DMS79 treated with DMSO at 0.1 percent for 48 hours (cell line): ENCODE data around the gene KAZALD1.
"Not testable (repeated sequence)": the region's sequence is repeated elsewhere in the genome, so short reads cannot be mapped to it uniquely, and the experiment has no call there.

Experiments
- DNase-seq: peaks from one replicate; lab custom pipeline; 2025; lab: John Stamatoyannopoulos, UW

The KAZALD1 gene

DNA sequence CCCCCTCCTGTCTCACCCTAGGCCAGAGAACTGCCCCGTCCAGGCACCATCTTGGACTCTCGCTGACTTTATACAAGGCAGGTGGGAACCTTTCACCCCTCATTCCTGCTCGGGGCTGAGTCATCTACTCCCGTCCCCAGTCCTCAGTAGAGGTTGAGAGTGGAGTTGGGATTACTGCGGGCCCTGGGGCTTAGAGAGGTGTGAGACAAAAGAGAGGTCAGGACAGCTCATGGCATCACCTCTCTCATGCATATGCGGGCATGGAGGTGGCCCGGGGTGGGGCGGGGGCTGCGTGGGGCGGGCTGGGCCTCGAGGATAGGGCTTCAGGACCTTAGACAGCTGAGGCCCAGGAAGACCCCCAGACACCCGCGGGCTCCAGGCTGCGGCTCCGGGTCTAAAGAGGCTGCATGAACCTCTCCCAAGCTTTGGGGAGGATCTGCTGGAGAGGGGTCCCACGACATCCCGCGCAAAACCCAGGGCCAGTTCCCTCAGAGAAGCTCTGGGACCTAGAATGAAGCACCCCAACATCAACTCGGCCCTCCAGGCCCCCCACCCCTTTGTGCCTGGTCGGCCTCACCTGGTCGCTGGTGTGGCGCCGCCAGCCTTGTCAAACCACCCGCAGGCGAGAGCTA, 31.2 kb upstream of the KAZALD1 start:
- DNase-seq, result no peak

DNA sequence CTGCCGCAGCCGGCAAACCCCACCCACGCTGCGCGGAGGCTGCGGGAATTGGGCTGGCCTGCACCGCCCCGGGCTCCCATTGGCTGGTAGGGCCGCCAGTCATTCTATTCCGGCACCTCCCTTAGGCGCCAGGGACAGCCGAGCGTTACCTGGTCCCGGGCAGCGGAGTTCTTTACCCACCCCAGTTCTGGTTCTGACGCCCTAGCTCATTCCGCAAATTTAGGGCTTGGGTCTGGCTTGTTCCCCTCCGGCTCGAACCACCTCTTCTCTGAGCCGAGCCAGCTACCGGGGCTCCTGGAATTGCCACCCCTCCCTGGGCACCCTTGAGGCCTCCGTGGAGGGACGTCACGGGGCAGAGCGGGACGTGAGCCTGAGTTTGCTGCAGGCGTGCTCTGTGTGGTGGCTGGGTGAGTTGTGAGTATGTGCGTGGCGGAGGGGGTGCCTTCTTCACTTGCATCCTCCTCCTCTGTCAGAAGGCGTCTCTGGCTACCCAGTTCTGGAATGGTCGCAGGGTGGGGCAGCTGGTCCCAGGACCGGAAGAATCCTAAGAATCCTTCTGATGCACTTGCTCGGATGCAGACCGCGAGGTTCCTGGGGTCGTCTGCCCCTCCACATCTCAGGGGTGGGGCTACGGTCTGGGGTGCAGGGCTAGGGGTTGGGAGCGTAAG, 30.5 kb upstream of the KAZALD1 start, which contains the start of the genes PDZD7 and SFXN3:
Gene PDZD7 (minus strand): TSS at position 2 of the 668 bp plus-strand sequence. CDS start 910 bp downstream, outside the sequence.
Gene SFXN3 (plus strand): TSS at position 107 of the 668 bp plus-strand sequence. CDS start 3,461 bp downstream, outside the sequence.
- peak; percentile 60 for DNase-seq

DNA sequence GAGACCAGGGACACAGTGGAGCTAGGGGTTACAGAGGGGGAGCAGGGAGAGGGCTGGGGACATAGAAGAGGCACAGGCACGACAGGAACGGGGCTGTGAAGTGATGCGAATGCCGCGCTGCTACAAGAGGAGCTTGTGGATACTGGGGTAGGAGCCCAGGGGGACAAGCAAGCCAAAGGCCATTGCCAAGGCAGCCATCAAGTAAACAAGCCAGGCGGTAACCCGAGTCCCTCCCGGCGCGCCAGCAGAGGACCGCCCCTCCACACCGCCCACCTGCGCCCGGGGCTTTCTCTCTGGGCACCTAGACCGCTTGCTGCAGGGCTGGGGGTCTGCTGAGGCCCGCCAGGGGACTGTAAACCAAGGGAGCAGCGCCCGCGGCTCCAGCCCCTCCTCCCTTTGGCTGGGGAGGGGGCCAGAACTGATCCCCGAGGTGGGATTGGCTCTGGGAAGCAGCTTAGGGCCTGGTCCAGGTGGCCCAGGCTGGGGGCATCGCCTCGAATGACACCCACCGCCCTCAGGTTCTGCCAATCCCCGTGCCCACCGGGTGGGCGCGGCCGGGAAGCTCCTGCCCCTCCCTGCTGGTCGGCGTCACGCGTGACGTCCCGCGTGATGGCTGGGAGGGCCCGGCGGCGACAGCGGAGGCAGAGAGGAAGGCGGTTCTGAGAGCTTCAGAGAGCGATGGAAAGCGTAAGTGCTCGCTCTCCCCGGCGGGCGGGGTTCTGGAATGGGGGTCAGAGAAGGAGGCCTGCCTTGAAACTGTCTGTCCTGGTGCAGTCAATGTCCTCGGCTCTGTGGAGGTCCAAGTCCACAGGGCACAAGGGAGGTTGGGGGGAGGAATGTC, 29.8 kb upstream of the KAZALD1 start:
- peak; percentile 28 for DNase-seq

DNA sequence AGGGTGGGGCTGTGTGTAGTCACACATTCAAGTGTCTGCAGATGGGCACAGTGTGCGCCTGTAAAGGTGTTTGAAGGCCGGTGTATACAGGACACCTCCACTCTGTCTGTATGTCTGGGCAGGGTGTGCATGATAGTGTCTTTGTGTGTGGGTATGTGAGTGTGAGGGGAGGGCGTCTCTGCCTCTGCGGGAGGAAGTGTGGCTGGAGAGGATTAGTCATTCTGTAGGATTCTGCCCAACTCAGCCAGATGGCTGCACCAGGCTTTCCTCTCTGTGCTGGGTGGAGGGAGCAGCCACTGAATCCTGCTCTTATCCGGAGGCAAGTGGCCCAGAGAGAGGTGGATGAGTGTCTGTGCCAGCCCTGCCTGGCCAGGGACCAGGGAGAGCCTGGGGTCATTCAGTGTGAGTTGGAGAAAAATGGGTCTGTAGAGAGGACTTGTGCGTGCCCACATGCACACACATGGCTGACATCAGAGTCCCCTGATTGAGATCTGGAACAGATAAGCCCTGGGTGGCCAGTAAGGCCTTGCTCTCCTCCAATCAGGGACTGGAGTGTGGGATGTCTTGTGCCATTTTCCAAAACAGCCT, 29.1 kb upstream of the KAZALD1 start:
- peak; percentile 17 for DNase-seq

DNA sequence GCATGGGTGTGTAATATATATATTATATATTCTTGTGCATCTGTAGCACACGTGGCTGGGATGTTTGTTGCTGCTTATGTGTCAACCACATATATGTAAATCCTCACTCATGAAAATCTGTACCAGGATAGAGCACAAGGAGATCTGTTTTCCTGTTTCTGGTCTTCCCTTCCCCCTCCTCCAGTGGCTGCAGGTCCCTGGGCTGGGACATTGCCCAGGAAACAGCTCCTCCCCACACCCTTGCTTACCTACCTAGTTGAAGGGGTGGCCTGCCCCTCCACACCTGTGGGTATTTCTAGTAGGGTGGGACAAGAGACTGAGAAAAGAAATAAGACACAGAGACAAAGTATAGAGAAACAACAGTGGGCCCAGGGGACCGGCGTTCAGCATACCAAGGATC, 28.5 kb upstream of the KAZALD1 start:
- no peak for DNase-seq

DNA sequence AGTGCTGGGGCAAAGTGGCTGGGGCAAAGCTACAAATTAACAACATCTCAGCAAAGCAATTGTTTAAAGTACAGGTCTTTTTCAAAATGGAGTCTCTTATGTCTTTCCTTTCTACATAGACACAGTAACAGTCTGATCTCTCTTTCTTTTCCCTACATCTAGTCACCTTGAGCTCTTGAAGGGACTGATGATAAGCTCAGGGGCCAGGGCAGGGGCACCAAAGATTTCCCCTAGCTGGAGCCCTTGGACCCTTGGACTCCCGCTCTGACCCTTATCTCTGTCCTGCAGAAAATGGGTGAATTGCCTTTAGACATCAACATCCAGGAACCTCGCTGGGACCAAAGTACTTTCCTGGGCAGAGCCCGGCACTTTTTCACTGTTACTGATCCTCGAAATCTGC, 27.4 kb upstream of the KAZALD1 start:
- DNase-seq, result not testable (repeated sequence)

DNA sequence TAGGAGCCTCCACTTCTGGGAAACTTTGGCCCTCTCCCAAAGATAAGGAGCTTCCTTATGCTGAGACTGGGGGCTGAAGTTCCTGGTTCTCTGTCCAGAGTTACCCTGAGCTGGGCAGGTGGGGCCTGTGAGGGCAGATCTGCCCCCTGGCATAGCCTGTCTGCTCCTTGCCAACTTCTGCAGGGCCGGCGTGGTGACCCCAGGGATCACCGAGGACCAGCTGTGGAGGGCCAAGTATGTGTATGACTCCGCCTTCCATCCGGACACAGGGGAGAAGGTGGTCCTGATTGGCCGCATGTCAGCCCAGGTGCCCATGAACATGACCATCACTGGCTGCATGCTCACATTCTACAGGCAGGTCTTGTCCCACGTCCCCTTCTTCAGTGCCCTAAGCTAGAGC, 26.5 kb upstream of the KAZALD1 start:
- no peak for DNase-seq

DNA sequence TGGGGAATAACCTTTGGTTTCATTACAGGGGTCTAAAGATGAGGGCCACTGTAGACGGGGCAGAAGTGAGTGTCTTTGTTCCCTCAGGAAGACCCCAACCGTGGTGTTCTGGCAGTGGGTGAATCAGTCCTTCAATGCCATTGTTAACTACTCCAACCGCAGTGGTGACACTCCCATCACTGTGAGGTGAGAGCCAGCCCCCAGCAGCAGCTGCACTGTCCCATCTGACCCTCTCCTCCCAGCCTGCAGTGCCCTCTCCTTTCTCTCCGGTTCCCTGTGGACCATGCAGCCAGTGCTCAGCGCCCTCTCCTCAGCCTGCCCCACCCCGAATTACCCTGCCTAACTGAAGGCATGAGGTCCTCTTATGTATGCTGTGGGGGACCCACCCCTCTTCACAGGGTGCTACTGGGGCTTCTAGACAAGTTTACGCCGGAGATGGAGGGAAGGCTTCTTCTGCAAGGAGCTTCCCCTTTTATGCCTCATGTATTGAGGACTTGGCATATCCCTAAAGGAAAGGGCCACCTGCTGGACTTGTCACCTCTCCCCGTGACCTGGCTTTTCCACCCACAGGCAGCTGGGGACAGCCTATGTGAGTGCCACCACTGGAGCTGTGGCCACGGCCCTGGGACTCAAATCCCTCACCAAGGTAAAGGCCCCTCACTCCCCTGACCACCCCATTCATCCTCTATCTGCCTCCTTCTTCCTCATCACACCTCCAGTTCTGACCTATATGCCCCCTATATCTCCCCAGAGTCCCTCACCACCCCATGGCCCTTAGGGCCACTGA, 25.7 kb upstream of the KAZALD1 start:
- DNase-seq, result no peak

DNA sequence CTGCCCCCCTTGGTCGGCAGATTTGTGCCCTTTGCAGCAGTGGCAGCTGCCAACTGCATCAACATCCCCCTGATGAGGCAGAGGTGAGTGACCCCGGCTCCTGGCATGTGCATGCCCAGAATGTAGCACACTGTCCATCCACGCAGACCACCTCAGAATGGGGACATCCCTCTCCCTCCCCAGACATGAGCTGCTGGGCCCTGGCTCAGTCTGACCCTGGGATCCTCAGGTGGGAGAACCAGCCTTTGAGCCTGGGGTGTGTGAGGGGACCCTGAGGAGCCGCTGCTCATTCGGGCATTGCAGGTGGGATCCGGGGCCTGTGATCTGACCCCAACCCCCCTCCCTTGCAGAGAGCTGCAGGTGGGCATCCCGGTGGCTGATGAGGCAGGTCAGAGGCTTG, 25.1 kb upstream of the KAZALD1 start:
- no peak for DNase-seq

DNA sequence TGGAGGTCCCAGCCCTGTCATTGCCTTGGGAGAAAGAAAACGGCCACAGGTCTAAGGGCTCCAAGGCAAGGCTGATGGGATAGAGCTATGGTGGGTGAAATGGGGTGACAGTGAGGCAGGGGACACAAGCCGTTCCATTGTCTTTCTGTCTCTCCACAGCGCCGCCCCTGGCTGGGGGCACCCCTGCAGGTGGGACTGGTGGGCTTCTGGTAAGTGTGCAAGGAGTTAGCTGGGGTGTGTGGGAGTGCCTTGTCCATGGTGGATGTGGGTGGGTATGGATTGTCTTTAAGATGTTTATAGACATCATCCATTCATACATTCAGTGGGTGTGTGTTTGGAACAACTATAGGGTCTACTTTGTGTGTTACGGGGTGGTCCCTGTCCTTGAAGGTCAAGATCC, 23.3 kb upstream of the KAZALD1 start:
- DNase-seq, result no peak

DNA sequence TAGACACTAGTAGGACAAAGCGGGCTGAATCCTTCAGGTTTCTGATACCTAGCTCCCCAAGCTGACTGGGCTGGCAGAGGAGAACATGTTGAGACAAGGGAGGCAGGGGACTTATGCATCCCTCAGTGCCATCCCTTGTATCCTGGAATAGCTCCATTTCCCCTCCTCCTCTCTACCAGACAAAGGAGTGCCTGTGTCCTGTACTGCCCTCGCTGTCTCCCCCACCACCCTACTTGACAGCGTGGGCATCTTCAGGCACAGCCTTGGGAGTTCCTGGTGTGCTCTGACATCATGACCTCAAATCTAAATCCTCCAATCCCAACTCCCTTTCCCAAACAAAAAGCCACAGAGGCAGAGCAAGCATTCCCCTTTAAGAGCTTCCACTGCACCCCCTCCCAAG, 21.7 kb upstream of the KAZALD1 start:
- DNase-seq, result no peak

DNA sequence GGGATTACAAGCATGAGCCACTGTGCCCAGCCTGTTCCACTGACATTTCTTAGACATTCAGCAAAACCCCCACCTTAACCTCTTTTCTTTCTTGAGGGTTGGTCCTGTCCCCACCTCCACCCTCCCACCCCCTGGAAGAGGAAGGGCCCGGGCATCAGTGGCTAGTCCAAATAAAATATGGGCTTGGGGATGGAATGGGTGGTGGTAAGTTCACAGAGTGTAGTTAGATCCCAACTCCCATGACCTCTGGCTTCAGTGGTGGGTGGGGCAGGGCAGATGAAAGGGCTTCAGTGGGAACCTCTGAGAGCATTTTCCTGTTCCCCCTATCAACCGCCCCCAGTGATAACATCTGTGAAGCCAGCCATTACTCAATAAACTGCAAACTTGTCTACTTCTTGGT, 20.9 kb upstream of the KAZALD1 start:
- DNase-seq, result no peak

DNA sequence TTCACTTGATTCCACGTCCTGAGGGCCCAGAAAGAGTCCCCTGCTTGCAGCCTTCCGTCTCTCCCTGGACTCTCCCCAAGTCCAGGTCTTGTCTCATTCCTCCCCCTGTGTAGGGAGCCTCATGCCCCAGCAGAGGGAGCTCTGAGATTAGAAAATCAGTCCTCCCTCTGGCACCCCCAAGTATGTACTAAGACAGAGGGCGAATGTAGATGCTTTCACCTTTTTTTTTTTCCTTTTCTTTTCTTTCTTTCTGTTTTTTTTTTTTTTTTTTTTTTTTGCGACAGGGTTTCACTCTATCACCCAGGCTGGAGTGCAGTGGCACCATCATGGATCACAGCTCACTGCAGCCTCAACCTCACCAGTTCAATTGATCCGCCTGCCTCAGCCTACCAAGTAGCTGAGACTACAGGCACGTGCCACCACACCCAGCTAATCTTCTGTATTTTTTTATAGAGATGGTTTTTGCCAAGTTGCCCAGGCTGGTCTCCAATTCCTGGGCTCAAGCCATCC, 20.5 kb upstream of the KAZALD1 start:
- peak; percentile 52 for DNase-seq

DNA sequence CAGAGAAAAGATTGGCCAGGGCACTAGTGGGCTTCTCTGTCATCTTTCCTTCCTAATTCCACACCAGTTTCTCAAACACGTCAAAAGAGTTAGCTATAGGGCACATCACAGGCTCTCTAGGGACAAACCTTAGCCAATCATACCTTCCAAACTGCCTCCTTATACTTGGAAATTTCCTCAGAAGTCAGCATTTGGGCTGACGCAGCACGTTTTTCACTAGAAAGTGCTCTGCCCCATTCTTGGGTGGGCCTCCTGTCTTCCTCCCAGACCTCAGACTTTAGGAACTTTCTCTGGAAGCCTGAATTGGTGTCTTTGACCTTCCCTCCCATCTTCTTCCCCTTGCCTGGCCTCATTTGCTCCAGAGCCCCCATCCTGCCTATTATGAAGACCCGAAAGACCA, 19.7 kb upstream of the KAZALD1 start:
- DNase-seq, result no peak

DNA sequence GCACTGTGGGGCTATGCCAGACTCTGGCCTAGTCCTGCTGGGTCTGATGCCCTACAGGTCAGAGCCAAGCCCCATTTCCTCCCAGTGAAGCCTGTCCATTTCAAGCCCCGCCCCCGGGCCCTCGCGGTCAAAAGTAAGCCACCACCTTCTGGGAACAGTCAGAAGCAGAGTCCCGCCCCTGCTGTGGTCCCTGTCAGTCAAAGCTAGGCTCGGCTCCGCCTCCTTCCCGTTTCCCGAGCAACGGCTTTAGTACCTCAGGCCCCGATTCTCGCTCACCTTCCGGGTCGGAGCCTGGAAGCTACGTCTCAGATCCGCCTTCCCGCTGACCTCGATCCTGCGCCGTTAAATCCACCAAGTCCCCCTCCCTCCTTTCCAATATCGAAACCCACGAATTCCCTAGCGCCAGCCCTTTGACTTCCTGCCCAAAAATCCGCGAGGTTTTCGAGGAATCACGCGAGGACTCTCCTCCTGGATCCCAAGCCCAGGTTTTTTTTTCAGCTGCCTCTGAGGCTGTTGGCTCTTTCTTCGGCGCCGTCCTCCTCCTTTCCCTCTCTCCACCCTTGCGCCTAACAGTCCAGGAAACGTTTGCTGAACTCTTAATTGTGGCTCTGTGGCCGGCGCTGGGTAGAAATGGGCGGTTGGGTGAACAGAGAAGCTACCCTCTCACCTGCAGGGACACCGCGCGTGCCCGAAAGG, 19.0 kb upstream of the KAZALD1 start:
- DNase-seq, result peak; percentile 81

DNA sequence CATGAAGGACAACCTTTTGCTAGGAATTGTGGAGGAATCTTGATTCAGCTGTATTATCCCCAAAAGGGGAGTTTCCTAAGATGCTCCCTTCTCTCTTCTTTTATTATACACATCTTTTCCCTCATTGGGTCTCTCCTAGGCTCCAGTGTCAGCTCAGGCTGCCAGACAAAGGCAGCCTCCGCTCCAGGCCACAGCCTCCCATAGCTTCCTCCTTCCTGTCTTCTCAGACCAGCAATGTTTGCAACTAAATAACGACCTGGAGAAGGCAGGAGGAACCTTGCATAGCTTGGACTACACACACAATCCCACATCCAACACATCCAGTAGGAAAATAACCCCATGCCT, 18.5 kb upstream of the KAZALD1 start:
- peak; percentile 34 for DNase-seq

DNA sequence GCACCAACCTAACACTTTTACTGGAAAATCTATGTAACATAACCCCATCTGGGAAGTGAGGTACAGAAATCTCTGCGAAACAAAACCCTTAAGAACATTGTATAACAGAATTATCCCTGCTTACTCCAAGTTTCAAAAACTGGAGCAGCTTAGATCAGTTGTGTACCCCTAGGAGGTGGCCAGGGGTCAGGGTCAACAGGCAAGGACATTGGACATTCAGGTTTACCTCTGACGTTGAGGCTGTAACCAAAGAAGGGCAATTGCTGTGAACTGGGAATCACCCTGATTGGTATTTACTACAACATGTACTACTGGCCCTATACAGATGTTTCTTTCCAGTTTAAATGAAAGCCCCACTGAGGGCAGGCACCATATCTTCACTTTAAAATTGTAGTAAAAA, 17.7 kb upstream of the KAZALD1 start:
- DNase-seq, result no peak

DNA sequence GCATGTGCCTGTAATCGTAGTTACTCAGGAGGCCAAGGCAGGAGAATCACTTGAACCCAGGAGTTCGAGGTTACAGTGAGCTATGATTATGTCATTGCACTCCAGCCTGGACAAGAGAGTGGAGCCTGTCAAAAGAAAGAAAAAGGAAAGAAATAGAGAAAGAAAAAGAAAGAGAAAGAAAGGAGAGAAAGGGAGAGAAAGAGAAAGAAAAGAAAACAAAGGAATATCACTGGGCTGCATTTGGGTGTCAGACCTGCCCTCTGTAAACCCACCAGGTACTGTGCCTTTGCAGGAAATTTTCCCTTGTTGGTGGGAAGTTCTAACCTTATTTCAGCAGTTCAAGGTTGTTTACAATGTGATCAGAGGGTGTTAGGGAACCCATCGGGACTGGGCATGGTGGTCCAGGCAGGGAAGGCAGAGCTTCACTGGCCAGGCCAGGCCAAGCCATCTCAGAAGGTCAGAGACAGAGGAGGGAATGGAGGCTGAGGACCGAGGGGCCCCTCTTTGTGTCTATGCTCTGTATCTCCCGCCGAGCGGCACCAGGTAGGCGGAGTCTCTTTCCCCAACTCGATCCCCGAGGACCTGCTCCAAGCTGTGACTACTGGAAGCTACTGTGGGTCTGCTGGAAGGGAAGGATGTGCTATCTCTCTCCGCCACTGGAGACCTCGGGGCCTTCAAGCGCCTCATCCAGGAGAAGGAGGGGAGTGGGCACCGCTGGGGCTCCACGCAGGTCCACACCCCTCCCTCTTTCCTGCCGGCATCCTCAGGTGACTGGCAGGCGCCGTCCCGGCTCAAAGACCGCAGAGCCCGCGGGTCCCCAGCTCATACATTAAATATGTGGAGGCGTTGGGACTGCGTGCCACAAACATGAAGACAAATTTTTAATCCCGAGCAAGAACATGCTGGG, 15.2 kb upstream of the KAZALD1 start:
- no peak for DNase-seq

DNA sequence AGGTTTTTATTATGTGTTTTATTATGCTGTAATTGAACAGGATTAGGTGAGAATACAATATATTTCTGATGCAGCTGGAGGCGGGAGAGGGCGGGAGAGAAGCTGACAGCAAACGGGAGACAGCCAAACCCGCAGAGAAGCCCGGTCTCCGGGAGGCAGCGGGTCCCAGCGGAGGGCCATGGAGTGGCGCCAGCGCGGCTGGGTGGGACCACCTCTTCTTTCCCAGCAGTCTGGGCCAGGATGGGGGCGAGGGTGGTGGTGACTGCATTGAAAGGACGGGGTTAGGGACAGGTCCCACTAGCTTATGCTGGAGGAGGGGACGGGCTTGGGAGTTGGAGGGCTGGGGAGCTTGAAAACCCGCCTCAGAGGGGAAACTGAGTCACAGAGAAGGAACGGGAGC, 14.5 kb upstream of the KAZALD1 start:
- DNase-seq, result no peak
